ENCODE data around the gene UBA1.

GRCh38 chrX:47208108-47208507, 14.5 kb downstream of the UBA1 start:
- TF ChIP-seq CTCF (IDR thresholded peaks at IDR 0.05) (no peak), POLR2A (IDR thresholded peaks at IDR 0.05; ENCODE audit: low read depth) (no peak), POLR2AphosphoS5 (IDR thresholded peaks at IDR 0.05) (no peak), EP300 (IDR thresholded peaks at IDR 0.05) (no peak)

All from esophagus muscularis mucosa (tissue), 4 donors.